Activated CD4-positive, alpha-beta T cell treated with anti-CD3 and anti-CD28 coated beads for 48 hours (primary cell): ENCODE data around the gene ORC6.

ENCODE experiments used
- DNase-seq: peaks from one replicate; pipeline ENCODE4 v3.0.0-alpha.2; 2020

Gene ORC6

DNA sequence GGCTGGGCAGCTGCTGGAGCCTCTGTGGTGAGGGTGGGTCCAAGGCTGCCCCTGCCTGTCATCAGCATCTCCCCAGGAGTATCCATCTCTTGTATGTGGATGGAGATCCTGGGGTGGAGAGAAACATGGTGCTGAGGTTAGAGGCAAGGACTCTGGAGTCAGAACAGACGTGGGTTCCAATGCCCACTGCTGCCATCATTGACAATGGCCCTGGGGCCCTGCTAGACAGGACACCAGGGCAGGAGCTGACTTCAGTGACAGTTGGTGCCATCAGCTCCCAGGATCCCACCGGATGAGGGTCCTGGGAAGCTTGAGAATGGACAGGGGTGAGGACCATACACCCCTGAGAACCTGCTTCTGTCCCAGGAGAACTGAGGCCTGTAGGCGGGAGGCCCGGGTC lies 43.1 kb downstream of the ORC6 start:
- DNase-seq = no peak

DNA sequence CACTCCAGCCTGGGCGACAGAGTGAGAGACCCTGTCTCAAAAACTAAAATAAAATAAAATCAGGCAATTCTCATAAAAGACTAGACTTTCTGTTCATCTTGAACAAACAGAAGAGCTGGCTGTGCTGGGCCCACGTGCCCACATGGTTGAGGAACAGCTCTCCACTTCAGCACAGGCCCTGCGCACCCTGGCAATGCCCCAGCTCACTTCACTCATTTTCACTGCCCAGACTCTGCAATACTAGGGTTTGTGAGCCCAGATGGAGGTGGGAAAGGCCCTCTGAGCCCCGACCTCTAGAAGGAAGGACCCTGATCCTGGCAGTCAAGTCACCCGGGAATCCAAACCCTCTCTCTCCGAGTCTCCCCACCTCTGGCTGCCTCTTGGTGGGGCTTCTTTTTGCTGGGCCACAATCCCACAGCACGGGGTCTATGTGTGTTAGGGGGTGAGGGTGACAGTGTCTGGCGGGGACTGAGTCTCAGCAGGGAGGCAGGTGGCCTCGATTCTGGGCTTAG lies 43.9 kb downstream of the ORC6 start:
- DNase-seq = no peak

DNA sequence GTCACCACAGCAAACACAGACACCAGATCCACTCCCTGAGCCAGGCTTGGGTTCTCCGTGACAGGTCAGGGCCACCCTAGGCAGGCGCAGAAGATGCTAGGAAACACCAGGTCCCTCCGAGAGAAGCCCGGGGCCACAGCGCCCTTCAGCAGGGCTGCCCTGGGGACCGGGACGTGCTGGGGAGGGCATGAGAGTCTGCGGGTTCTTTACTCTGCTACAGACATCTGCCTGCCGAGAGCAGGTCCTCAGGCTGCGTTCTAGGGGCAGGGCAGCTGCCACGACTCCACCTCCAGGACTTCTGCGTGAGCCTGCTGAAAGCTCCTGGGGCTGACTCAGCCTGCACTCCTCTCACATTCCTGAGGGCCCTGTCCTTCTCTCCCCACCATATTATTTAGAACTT lies 47.2 kb downstream of the ORC6 start:
- no peak for DNase-seq

DNA sequence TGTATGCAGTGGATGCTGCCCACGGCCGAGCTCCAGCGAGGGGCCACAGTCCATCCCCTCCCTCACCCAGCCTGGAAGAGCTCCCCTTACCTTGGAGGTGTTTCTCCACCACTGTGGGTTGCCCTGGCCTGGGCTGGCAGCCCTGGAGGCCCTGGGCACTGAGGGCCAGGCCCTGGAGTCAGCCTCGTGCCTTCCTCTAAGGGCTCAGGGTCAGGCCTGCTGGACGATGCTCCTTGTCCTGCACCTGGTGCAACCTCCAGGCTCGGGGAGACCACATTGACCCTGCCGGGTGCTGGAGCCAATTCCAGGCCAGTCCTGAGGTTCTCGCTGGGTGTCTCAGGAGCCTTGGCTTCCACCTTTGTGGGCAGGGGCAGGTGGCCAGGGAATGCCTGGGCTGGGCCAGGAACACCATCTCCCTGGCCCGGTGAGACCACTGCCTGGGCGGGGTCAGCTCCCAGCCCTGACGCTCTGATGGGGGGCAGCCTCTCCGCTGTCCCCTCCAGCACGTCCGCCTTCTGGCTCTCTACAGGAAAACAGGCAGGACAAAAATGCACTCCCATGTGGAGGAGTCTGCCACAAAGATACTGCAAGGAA lies 48.3 kb downstream of the ORC6 start:
- DNase-seq = no peak

DNA sequence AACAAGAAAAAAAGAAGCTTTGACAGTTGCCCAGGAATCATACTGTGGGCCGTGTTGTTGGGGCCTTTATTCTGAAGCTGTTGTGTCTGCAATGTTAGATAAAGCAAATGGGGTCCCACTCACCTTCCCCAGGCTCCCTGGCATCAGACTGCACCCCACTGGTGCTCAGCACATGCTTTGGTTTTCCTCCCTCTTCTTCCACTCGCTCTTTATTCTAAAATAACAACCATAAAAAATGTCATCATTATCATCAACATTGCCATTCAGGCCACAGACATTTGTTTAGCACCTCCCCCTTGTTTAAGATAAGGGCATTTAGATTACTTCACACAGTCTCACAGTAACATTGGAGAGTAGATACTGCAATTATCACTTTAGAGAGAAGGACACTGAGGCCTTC lies 50.5 kb downstream of the ORC6 start:
- DNase-seq = no peak

DNA sequence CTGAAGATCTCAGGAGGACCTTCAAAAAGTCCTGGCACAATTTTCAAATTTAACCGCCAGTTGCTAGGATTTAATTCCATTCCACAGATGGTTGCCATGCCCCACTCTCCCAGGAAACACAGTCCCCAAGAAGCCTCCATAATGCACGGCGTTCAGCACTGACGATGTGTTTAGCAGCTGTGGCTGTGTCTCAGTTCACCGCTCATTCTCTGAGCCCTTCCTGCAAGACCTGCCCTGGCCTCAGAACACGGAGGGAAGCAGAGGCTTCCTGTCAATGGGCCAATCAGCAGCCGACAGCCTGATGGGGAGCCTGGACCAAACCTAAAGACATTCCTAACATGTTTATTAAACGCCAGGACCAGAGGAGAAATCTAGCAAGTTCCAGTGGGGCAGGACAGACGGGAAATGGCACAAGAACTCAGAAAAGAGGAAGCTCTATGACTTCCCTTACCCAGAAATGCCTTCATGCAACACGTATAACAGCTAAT lies 53.8 kb downstream of the ORC6 start:
- DNase-seq = no peak

DNA sequence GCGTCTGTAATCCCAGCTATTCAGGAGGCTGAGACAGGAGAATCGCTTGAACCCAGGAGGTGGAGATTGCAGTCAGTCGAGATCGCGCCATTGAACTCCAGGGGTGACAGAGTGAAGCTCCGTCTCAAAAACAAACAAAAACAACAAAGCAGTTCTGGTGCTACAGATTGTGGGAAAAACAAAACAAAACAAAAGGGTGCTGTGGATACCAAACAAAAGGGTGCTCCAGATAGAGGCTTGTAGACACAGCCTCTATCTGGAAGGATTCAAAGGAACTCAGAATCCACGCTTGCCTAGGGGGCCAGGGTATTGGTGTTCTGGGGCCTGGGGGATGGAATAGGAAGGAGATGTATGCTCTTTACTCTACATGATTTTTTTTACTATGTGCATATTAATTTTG lies 56.2 kb downstream of the ORC6 start:
- no peak for DNase-seq

DNA sequence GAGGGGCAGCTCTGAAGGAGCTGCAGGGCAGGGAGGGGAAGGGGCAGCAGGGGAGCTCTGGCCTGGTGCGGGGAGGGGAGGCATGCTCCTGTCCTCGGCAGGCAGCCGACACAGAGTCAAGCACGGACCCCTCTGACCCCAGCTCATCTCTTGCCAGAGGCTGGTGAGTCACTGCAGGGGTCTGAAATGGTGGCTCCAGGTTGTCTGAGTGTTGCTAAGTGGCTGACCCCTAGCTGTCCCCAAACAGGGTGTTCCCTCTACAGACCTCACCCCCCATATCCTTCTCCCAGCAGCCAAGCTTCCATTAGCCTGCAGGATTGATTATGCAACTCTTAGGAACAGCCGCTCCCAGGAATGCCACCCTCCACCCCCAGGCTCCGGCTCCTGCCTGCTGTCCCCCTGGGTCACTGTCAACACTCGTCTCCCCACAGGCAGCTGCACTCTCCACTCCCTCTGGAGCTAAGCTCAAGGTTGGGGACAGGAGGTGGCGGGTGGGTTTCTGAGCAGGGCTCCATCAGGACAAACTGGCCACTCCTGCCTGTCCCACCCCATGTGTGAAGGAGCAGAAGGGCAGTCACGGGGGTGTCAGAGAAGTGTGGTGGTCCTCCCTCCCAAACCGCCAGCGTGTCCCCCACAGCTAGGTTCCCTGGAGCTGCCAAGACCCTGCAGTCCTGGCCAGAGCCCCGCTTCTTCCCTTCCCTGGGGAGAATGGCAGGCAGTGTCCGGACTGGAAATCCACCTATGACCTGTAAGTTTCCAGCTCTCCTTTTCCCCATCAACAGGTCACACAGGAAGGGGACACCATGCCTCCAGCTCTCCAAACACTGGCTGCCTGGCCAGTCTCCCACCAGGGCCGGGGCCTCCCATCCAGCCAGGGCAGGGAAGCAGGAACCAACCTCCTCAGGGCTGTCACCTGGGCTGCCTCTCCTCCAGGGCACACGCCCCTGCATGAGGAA lies 57.6 kb downstream of the ORC6 start:
- DNase-seq = no peak
